T-helper 1 cell treated with Interleukin-12 subunit alpha and Interleukin-12 subunit beta and Interleukin-4 antibody, amounts not matched to agents 30 μg/mL and 1 μg/mL, for 36 hours (primary cell): ENCODE results near the gene ARHGEF17.

ENCODE experiments used
- H3K27ac Mint-ChIP-seq: one replicate; pipeline ENCODE4 v1.8.0; 2021; ENCODE audit warnings: mild to moderate bottlenecking, mixed read lengths
- H3K27me3 Mint-ChIP-seq: one replicate; pipeline ENCODE4 v1.8.0; 2021; ENCODE audit warnings: low read depth, mixed read lengths
- H3K36me3 Mint-ChIP-seq: one replicate; pipeline ENCODE4 v1.8.0; 2021; ENCODE audit warnings: low read depth, mixed read lengths
- H3K4me1 Mint-ChIP-seq: one replicate; pipeline ENCODE4 v1.8.0; 2021; ENCODE audit warnings: low read depth, mixed read lengths
- H3K4me3 Mint-ChIP-seq: one replicate; pipeline ENCODE4 v1.8.0; 2021; ENCODE audit warnings: mild to moderate bottlenecking, moderate library complexity, mixed read lengths
- H3K9me3 Mint-ChIP-seq: one replicate; pipeline ENCODE4 v1.8.0; 2021; ENCODE audit warnings: mixed read lengths

ARHGEF17 gene

GRCh38 chr11:73404048-73404447, 96.0 kb downstream of the ARHGEF17 start:
- H3K36me3 Mint-ChIP-seq = peaks cover 15% of the 10 kb centered on the region
- H3K27me3 Mint-ChIP-seq = no peaks in the 10 kb centered on the region
- peaks cover 4% of the 10 kb centered on the region for H3K4me1 Mint-ChIP-seq
- H3K4me3 Mint-ChIP-seq = no peak overlapping the region
- no peaks in the 10 kb centered on the region for H3K9me3 Mint-ChIP-seq
- no peak overlapping the region for H3K27ac Mint-ChIP-seq

DNA sequence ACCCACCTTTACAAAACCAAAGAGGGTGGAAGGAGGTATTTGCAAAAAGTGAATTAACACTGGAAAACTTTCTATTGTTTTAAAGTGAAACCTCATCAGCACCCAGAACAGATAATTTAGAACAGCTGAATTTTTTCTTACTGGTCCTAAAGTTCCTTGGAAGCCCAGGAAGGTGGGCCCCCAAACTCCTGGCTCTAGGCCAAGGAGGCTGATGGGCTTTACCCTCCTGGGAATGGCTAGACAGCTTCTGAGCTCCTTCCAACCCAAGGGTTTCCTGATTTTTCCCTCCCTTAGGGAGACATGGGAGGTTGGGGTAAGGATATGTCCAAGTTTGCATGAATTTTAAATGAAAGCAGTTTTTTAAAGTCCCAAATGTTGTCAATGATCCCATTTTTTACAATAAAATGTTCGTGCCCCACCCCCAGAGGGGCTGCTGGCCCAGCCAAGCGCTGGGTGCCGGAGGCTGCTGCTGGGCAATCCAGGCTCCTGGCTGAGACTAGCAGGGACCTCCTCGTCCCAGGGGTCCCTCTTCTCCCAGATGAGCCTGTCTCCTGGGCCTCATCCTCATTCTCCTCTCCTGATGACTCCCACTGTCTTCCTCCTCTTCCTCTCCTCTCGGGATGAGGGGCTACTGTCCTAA, 96.5 kb downstream of the ARHGEF17 start:
- H3K27ac Mint-ChIP-seq = no peak overlapping the region
- H3K27me3 Mint-ChIP-seq = no peaks in the 10 kb centered on the region
- no peak overlapping the region for H3K4me3 Mint-ChIP-seq
- peaks cover 19% of the 10 kb centered on the region for H3K36me3 Mint-ChIP-seq
- peaks cover 2% of the 10 kb centered on the region for H3K4me1 Mint-ChIP-seq
- H3K9me3 Mint-ChIP-seq = no peaks in the 10 kb centered on the region

DNA sequence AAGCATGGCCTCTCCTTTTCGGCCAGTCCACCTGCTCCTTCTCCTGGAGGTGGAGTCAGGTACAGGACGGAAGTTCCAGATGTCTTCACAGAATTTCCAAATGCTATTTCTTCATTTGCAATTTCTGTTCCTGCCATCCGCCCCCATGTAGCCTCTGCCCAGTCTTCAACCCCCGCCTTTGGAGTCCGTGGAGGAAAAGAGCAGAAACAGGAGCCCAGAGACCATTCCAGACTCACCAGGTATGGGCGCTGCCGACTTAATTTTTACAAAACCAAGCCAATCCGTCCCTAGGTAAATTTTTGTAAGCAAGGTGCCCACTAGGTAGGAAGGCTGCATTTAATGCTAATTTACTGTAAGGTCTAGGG, 97.1 kb downstream of the ARHGEF17 start:
- Mint-ChIP-seq H3K4me1 (peaks cover 2% of the 10 kb centered on the region), H3K27ac (no peak overlapping the region), H3K4me3 (no peak overlapping the region), H3K36me3 (peaks cover 21% of the 10 kb centered on the region), H3K27me3 (no peaks in the 10 kb centered on the region), H3K9me3 (no peaks in the 10 kb centered on the region)

DNA sequence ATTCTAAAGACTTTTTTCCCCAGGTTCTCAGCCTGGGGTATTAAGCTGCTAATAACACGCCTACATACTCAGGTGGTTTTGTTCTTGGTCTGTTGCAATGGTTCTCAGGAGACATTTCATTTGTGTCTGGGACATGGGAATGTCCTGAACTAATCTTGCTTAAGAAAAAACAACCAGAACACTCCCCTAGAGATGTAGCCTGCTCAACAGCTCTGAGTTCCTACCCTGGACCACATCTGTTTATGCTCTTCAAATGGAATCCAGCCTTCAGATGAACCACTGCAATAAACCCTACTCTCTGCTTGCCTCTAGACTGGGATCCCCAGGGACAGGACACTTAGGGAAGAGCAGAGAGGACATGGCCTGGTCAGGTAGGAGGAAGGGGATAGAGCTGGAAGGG, 98.1 kb downstream of the ARHGEF17 start:
- peaks cover 21% of the 10 kb centered on the region for H3K36me3 Mint-ChIP-seq
- no peak overlapping the region for H3K4me3 Mint-ChIP-seq
- no peaks in the 10 kb centered on the region for H3K9me3 Mint-ChIP-seq

GRCh38 chr11:73406619-73407018, 98.5 kb downstream of the ARHGEF17 start:
- Mint-ChIP-seq H3K4me1 (no peaks in the 10 kb centered on the region), H3K4me3 (no peak overlapping the region), H3K27me3 (no peaks in the 10 kb centered on the region), H3K9me3 (no peaks in the 10 kb centered on the region), H3K36me3 (peaks cover 21% of the 10 kb centered on the region), H3K27ac (no peak overlapping the region)

More for the DNA sequence above, 98.1 kb downstream of the ARHGEF17 start:
- no peak overlapping the region for H3K27ac Mint-ChIP-seq
- peaks cover under 1% of the 10 kb centered on the region for H3K4me1 Mint-ChIP-seq
- no peaks in the 10 kb centered on the region for H3K27me3 Mint-ChIP-seq

DNA sequence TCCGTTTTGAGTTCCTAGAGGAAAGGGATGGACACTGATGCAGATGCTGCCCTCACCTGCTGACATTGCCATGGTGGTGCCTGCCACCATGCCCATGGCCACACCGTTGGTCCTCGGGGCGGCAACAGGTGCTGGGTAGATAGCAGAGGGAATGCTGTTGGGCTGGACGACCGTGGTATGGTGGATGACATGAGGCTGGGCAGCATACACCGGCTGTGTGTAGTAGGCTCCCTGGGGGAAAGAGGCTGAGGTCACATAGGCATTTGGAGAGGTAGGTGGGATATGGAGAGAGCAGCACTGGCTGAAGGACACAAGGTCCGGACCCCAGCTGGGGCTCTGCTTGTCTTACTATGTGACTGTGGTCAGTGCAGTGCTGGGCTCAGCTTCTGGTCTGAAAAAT, 101.4 kb downstream of the ARHGEF17 start:
- no peaks in the 10 kb centered on the region for H3K9me3 Mint-ChIP-seq
- peak overlapping the region; percentile 24 for H3K27ac Mint-ChIP-seq
- no peak overlapping the region for H3K4me3 Mint-ChIP-seq
- H3K4me1 Mint-ChIP-seq = no peaks in the 10 kb centered on the region
- H3K36me3 Mint-ChIP-seq = peaks cover 25% of the 10 kb centered on the region
- H3K27me3 Mint-ChIP-seq = no peaks in the 10 kb centered on the region

DNA sequence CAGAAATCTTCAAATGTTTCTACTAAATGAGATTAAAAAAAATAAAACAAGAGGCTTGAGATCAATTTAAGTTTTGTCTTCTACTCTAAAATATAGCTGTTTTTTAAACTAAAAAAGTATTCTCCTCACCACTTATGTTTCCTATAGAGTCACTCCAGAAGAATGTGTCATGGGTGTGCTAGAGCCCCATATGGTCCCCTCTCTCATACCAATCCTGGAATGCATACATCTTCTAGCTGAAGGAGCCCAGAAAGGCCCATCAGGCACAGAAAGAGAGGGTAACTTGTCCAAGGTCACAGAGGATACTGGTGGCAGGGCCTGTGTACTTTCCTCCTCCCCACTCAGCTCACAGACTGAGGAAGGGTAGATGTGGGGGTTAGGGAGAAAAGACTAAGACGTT, 102.6 kb downstream of the ARHGEF17 start:
- Mint-ChIP-seq H3K27me3 (no peaks in the 10 kb centered on the region), H3K4me1 (peaks cover 6% of the 10 kb centered on the region), H3K9me3 (no peaks in the 10 kb centered on the region), H3K36me3 (peaks cover 25% of the 10 kb centered on the region), H3K4me3 (no peak overlapping the region), H3K27ac (peak overlapping the region; percentile 43)

DNA sequence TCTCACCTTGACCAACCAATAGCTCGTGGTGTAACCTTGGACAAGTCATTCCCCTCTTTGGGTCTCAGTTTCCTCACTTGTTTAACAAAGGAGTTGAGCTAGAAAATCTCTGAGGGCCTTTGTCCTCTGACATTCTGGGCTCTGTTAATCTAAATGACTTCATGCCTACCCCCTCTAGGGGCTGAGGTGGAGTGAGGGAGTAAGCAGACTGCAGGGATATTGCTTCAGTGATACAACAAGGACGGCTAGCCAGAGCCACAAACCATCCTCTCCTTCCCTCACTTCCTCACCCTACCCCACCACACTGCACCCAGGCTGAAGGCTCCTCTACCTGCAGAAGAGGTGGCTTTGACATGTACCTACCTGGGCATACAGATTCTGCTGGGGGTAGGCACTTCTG, 103.0 kb downstream of the ARHGEF17 start:
- no peak overlapping the region for H3K27ac Mint-ChIP-seq
- no peaks in the 10 kb centered on the region for H3K27me3 Mint-ChIP-seq
- H3K4me1 Mint-ChIP-seq = peaks cover 6% of the 10 kb centered on the region
- H3K36me3 Mint-ChIP-seq = peaks cover 25% of the 10 kb centered on the region
- H3K4me3 Mint-ChIP-seq = no peak overlapping the region
- H3K9me3 Mint-ChIP-seq = no peaks in the 10 kb centered on the region

- Mint-ChIP-seq H3K27me3 (no peaks in the 10 kb centered on the region), H3K4me1 (peaks cover 9% of the 10 kb centered on the region), H3K9me3 (no peaks in the 10 kb centered on the region), H3K4me3 (no peak overlapping the region), H3K27ac (no peak overlapping the region), H3K36me3 (peaks cover 27% of the 10 kb centered on the region)
Observed at GRCh38 chr11:73412308-73412707, 104.2 kb downstream of the ARHGEF17 start.

- Mint-ChIP-seq H3K27ac (no peak overlapping the region), H3K4me3 (no peak overlapping the region)
Observed at GRCh38 chr11:73413256-73413655, 105.2 kb downstream of the ARHGEF17 start.

GRCh38 chr11:73414977-73415651, 107.0 kb downstream of the ARHGEF17 start:
- no peak overlapping the region for H3K27ac Mint-ChIP-seq
- H3K27me3 Mint-ChIP-seq = no peaks in the 10 kb centered on the region
- peaks cover 22% of the 10 kb centered on the region for H3K36me3 Mint-ChIP-seq
- no peak overlapping the region for H3K4me3 Mint-ChIP-seq
- peaks cover 9% of the 10 kb centered on the region for H3K4me1 Mint-ChIP-seq
- H3K9me3 Mint-ChIP-seq = no peaks in the 10 kb centered on the region

More at GRCh38 chr11:73413256-73413655, 105.2 kb downstream of the ARHGEF17 start:
- Mint-ChIP-seq H3K36me3 (peaks cover 27% of the 10 kb centered on the region), H3K4me1 (peaks cover 9% of the 10 kb centered on the region), H3K9me3 (no peaks in the 10 kb centered on the region), H3K27me3 (no peaks in the 10 kb centered on the region)

GRCh38 chr11:73415854-73416615, 108.0 kb downstream of the ARHGEF17 start:
- Mint-ChIP-seq H3K27me3 (no peaks in the 10 kb centered on the region), H3K4me1 (peaks cover 9% of the 10 kb centered on the region), H3K4me3 (no peak overlapping the region), H3K36me3 (peaks cover 20% of the 10 kb centered on the region), H3K27ac (no peak overlapping the region), H3K9me3 (no peaks in the 10 kb centered on the region)

DNA sequence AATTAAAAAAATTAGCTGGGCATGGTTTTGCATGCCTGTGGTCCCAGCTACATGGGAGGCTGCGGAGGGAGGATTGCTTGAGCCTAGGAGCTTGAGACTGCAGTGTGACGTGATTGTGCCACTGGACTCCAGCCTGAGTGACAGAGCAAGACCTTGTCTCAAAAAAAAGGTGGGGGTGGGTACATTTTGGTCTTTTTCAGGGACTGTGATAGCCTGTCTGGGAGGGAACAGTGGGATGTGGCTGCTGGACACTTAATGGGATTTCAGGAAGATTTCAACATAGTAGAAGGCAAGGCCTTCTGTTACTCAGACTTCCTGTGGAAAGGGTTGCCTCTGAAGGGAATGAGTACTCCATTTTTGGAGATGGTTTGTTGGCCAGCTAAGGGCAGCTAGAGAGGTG, 108.7 kb downstream of the ARHGEF17 start:
- peaks cover 20% of the 10 kb centered on the region for H3K36me3 Mint-ChIP-seq
- no peak overlapping the region for H3K27ac Mint-ChIP-seq
- H3K4me1 Mint-ChIP-seq = peaks cover 9% of the 10 kb centered on the region
- no peak overlapping the region for H3K4me3 Mint-ChIP-seq
- H3K27me3 Mint-ChIP-seq = no peaks in the 10 kb centered on the region
- H3K9me3 Mint-ChIP-seq = no peaks in the 10 kb centered on the region
